NCI-H128 (cell line): ENCODE measurements around the gene HLA-G.

Source experiments
- DNase-seq: peaks from one replicate; lab custom pipeline; 2025; ENCODE audit not compliant: unreplicated experiment; lab: John Stamatoyannopoulos, UW

HLA-G gene

GRCh38 chr6:29816030-29816429, 11.6 kb upstream of the HLA-G start:
- no peak for DNase-seq

GRCh38 chr6:29818892-29819291, 8.7 kb upstream of the HLA-G start:
- DNase-seq = no peak

- no peak for DNase-seq
Measured at GRCh38 chr6:29824144-29824543, 3.5 kb upstream of the HLA-G start.

- no peak for DNase-seq
Measured at GRCh38 chr6:29825848-29826247, 1.8 kb upstream of the HLA-G start.

GRCh38 chr6:29826271-29826670, 1.4 kb upstream of the HLA-G start:
- no peak for DNase-seq

GRCh38 chr6:29828471-29828797, 809 bp downstream of the HLA-G start:
- DNase-seq = no peak

GRCh38 chr6:29829766-29830165, 2.1 kb downstream of the HLA-G start:
- no peak for DNase-seq

GRCh38 chr6:29830409-29830808, 2.8 kb downstream of the HLA-G start:
- no peak for DNase-seq

- DNase-seq = no peak
Measured at GRCh38 chr6:29831776-29832175, 4.2 kb downstream of the HLA-G start.

- DNase-seq = no peak
Measured at GRCh38 chr6:29834564-29835436, 7.2 kb downstream of the HLA-G start.

- DNase-seq = no peak
Measured at GRCh38 chr6:29839917-29840316, 12.3 kb downstream of the HLA-G start.

- no peak for DNase-seq
Measured at GRCh38 chr6:29841030-29841429, 13.4 kb downstream of the HLA-G start.

- no peak for DNase-seq
Measured at GRCh38 chr6:29845405-29846006, 17.9 kb downstream of the HLA-G start.

GRCh38 chr6:29847871-29848630, 20.4 kb downstream of the HLA-G start:
- DNase-seq = no peak

GRCh38 chr6:29850011-29850553, 22.5 kb downstream of the HLA-G start:
- no peak for DNase-seq

- no peak for DNase-seq
Measured at GRCh38 chr6:29851190-29851589, 23.6 kb downstream of the HLA-G start.

GRCh38 chr6:29853245-29853644, 25.6 kb downstream of the HLA-G start:
- DNase-seq = no peak

- DNase-seq = no peak
Measured at GRCh38 chr6:29858006-29858405, 30.4 kb downstream of the HLA-G start.

GRCh38 chr6:29861521-29862255, 34.1 kb downstream of the HLA-G start:
- no peak for DNase-seq

- no peak for DNase-seq
Measured at GRCh38 chr6:29864037-29864810, 36.6 kb downstream of the HLA-G start.
